SU-DHL-6 (cell line): Measurements from ENCODE around the gene MOB3B.

ENCODE experiments used
- EZH2phosphoT487 ChIP-seq: fragments of 200-600 bp; sonication (generic), shearing (Covaris generic); conservative IDR thresholded peaks from 2 replicates; pipeline ENCODE4 v1.6.1; 2018; ENCODE audit warnings: mild to moderate bottlenecking, antibody characterized with exemption, low read length, moderate library complexity, mixed read lengths
- TF ChIP-seq, protein P1 (sequence below): fragments of 200-600 bp; sonication (generic); IDR thresholded peaks from one replicate; pipeline ENCODE4 v1.5.1; 2017; ENCODE audit warnings: antibody characterized with exemption, mild to moderate bottlenecking, low read length, moderate library complexity; ENCODE audit not compliant: insufficient read depth, poor library complexity, severe bottlenecking

DNA sequence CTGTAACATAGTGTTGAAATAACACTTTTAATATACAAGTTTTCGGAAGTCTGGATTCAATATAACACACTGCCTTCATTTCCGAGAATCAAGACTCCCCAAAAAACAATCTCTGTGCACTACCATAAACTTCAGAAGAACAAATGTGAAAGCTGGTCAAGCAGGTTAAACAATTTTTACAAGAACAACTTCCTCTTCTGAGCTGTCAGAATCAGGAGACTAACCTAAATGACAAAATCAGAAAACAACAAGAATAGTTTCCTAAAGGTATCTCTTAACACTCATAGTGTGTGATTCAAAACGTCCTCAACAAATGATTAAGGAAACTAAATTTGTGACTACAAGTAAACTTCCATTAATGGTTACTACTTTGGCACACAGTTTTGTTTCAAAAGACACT is 32.1 kb upstream of the MOB3B start:
- TF ChIP-seq, protein P1, sequence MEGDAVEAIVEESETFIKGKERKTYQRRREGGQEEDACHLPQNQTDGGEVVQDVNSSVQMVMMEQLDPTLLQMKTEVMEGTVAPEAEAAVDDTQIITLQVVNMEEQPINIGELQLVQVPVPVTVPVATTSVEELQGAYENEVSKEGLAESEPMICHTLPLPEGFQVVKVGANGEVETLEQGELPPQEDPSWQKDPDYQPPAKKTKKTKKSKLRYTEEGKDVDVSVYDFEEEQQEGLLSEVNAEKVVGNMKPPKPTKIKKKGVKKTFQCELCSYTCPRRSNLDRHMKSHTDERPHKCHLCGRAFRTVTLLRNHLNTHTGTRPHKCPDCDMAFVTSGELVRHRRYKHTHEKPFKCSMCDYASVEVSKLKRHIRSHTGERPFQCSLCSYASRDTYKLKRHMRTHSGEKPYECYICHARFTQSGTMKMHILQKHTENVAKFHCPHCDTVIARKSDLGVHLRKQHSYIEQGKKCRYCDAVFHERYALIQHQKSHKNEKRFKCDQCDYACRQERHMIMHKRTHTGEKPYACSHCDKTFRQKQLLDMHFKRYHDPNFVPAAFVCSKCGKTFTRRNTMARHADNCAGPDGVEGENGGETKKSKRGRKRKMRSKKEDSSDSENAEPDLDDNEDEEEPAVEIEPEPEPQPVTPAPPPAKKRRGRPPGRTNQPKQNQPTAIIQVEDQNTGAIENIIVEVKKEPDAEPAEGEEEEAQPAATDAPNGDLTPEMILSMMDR, result no peak
- no peak for TF ChIP-seq EZH2phosphoT487
